ENCODE data around the gene NFIA.

Gene NFIA

DNA sequence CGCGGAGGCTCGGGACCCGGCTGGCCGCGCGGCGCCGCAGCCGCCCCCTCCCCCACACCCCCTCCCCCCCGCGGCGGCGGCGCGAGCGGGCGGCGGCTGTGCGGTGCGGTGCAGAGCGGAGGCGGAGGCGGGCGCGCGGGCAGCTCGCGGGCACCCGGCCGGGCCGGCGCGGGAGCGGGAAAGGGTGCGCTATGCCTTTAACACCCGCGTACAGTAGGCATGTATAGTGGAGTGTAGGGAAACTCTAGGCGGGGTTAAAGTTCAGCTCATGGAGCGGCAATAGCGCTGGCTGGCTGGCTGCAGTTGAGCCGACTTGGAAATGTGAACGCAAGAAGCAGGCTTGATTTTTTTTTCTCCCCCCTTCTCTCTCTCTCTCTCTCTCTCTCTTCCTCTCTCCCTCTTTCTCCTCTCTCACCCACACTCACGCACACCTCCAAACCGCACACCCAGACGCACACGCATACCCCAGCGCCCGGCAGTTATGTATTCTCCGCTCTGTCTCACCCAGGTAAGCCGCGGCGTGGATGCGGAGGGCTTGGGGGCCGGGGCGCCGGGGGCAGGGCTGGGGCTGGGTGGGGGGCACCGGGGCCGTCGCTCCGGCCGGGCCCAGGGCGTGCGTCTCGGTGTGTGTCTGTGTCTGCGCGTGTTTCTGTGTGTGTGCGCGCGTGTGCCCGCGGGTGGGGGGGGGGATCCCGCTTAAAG is at the start of gene NFIA:
Gene NFIA, plus strand, starts transcription at position 251 of the 702 bp plus-strand sequence.
- TF ChIP-seq CTCF (conservative IDR thresholded peaks at IDR 0.05; ENCODE audit: low read length), result no peak
- peak within 1 kb of the TSS; percentile 71 for H3K4me3 ChIP-seq (ENCODE audit: low read length)
- DNase-seq (ENCODE audit: low read depth), result peak; percentile 36

DNA sequence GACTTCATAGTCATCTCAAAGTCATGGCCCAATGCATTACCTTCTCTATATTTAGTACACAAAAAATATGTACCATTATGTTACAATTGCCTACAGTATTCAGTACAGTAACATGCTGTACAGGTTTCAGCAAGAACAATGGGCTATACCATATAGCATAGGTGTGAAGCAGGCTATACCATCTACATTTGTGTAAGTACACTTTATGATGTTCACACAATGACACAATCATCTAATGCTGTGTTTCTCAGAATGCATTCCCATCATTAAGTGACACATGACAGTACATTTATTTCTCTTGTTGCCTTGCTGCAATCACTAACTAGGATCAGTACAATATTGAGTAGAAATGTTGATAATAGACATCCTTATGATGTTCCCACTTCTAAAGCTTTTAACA is 46.5 kb upstream of the NFIA start:
- no peak for TF ChIP-seq CTCF (conservative IDR thresholded peaks at IDR 0.05; ENCODE audit: low read length)

GRCh38 chr1:61042466-61043009 is 39.8 kb upstream of the NFIA start:
- no peak for TF ChIP-seq CTCF (conservative IDR thresholded peaks at IDR 0.05; ENCODE audit: low read length)
- no peak for DNase-seq (ENCODE audit: low read depth)
- H3K4me3 ChIP-seq (ENCODE audit: low read length), result peak overlapping the region; percentile 32; the same call in 1 of the 2 replicates

More for the DNA sequence above, 46.5 kb upstream of the NFIA start:
- no peak for DNase-seq (ENCODE audit: low read depth)
- no peak overlapping the region for H3K4me3 ChIP-seq (ENCODE audit: low read length)

GRCh38 chr1:61043010-61043820 is 39.1 kb upstream of the NFIA start:
- H3K4me3 ChIP-seq (ENCODE audit: low read length), result peak overlapping the region; percentile 53
- peak; percentile 68 for DNase-seq (ENCODE audit: low read depth)
- peak; percentile 79 for TF ChIP-seq CTCF (conservative IDR thresholded peaks at IDR 0.05; ENCODE audit: low read length)

DNA sequence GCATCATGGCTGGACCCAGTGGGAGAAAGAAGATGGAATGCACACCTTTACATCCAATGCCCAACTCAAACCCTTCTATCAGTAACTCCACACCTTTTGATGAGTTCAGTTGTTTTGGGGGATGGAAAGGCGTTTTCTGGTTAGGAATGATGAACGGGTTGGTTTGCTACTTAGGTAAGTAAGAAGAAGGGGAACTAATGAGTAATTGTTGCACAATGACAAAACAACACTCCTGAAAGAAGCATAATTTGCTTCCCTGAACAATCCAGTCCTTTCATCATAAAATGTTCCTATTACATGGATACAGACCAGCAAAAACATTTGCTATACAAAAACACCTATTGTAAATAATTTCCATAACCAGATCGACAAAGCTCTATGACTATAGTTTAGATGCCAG is 35.9 kb upstream of the NFIA start:
- no peak for TF ChIP-seq CTCF (conservative IDR thresholded peaks at IDR 0.05; ENCODE audit: low read length)
- no peak overlapping the region for H3K4me3 ChIP-seq (ENCODE audit: low read length)
- DNase-seq (ENCODE audit: low read depth), result no peak

GRCh38 chr1:61047061-61047460 is 35.3 kb upstream of the NFIA start:
- H3K4me3 ChIP-seq (ENCODE audit: low read length), result no peak overlapping the region
- no peak for DNase-seq (ENCODE audit: low read depth)
- TF ChIP-seq CTCF (conservative IDR thresholded peaks at IDR 0.05; ENCODE audit: low read length), result no peak

Measured in AG10803 (cell line).